HEK293 (cell line): ENCODE results near the gene RANBP1.

Experiments used
- CTCF ChIP-seq: fragments of 450-650 bp; formaldehyde crosslinking; IDR thresholded peaks from 2 replicates; pipeline ENCODE4 v1.5.1; 2016; ENCODE audit warnings: missing biosample characterization, missing genetic modification characterization
- GLIS2 ChIP-seq: fragments of 450-650 bp; formaldehyde crosslinking; IDR thresholded peaks from 2 replicates; pipeline ENCODE4 v1.5.1; 2016; ENCODE audit warnings: missing biosample characterization, missing genetic modification characterization
- HOXC10 ChIP-seq: sonication (generic); formaldehyde crosslinking; IDR thresholded peaks from 2 replicates; pipeline ENCODE4 v1.8.1; 2023; ENCODE audit warnings: mild to moderate bottlenecking, missing genetic modification reagents
- KLF1 ChIP-seq: fragments of 450-650 bp; formaldehyde crosslinking; IDR thresholded peaks from 2 replicates; pipeline ENCODE4 v1.5.1; 2016; ENCODE audit warnings: missing biosample characterization, missing genetic modification characterization
- PATZ1 ChIP-seq: fragments of 450-650 bp; formaldehyde crosslinking; IDR thresholded peaks from 2 replicates; pipeline ENCODE4 v1.5.1; 2016; ENCODE audit warnings: missing biosample characterization, missing genetic modification characterization
- SCRT1 ChIP-seq: fragments of 450-650 bp; formaldehyde crosslinking; IDR thresholded peaks from 2 replicates; pipeline ENCODE4 v1.5.1; 2016; ENCODE audit warnings: missing biosample characterization, missing genetic modification characterization, borderline replicate concordance
- ZBTB1 ChIP-seq: fragments of 450-650 bp; formaldehyde crosslinking; IDR thresholded peaks from 2 replicates; pipeline ENCODE4 v1.5.1; 2016; ENCODE audit warnings: missing biosample characterization, missing genetic modification characterization
- ZBTB17 ChIP-seq: fragments of 450-650 bp; formaldehyde crosslinking; IDR thresholded peaks from 2 replicates; pipeline ENCODE4 v1.5.1; 2016; ENCODE audit warnings: missing biosample characterization, missing genetic modification characterization
- ZBTB48 ChIP-seq: fragments of 450-650 bp; formaldehyde crosslinking; IDR thresholded peaks from 2 replicates; pipeline ENCODE4 v1.5.1; 2016; ENCODE audit warnings: missing biosample characterization, missing genetic modification characterization
- ZFHX2 ChIP-seq: fragments of 450-650 bp; formaldehyde crosslinking; conservative IDR thresholded peaks from 2 replicates; pipeline ENCODE4 v1.5.1; 2016; ENCODE audit warnings: missing biosample characterization, missing genetic modification characterization
- ZIC2 ChIP-seq: fragments of 450-650 bp; formaldehyde crosslinking; IDR thresholded peaks from 2 replicates; pipeline ENCODE4 v1.5.1; 2016; ENCODE audit warnings: missing biosample characterization, missing genetic modification characterization
- ZNF2 ChIP-seq: fragments of 450-650 bp; formaldehyde crosslinking; IDR thresholded peaks from 2 replicates; pipeline ENCODE4 v1.5.1; 2016; ENCODE audit warnings: missing biosample characterization, missing genetic modification characterization
- ZNF211 ChIP-seq: fragments of 450-650 bp; formaldehyde crosslinking; IDR thresholded peaks from 2 replicates; pipeline ENCODE4 v1.5.1; 2016; ENCODE audit warnings: low read depth, missing biosample characterization, missing genetic modification characterization
- ZNF266 ChIP-seq: fragments of 450-650 bp; formaldehyde crosslinking; IDR thresholded peaks from 2 replicates; pipeline ENCODE4 v1.5.1; 2016; ENCODE audit warnings: missing biosample characterization, missing genetic modification characterization, low read depth
- ZNF335 ChIP-seq: fragments of 450-650 bp; formaldehyde crosslinking; conservative IDR thresholded peaks from 2 replicates; pipeline ENCODE4 v1.5.1; 2016; ENCODE audit warnings: missing biosample characterization, missing genetic modification characterization
- ZNF433 ChIP-seq: fragments of 450-650 bp; formaldehyde crosslinking; IDR thresholded peaks from 2 replicates; pipeline ENCODE4 v1.5.1; 2016; ENCODE audit warnings: missing biosample characterization, missing genetic modification characterization, low read depth
- ZNF558 ChIP-seq: fragments of 450-650 bp; formaldehyde crosslinking; IDR thresholded peaks from 2 replicates; pipeline ENCODE4 v1.5.1; 2016; ENCODE audit warnings: missing biosample characterization, missing genetic modification characterization
- ZNF624 ChIP-seq: fragments of 450-650 bp; formaldehyde crosslinking; IDR thresholded peaks from 2 replicates; pipeline ENCODE4 v1.5.1; 2017; ENCODE audit warnings: missing biosample characterization, missing genetic modification characterization
- ZNF654 ChIP-seq: fragments of 450-650 bp; formaldehyde crosslinking; IDR thresholded peaks from 2 replicates; pipeline ENCODE4 v1.5.1; 2016; ENCODE audit warnings: low read depth, missing biosample characterization, missing genetic modification characterization
- ZNF791 ChIP-seq: fragments of 450-650 bp; formaldehyde crosslinking; IDR thresholded peaks from 2 replicates; pipeline ENCODE4 v1.5.1; 2016; ENCODE audit warnings: missing biosample characterization, missing genetic modification characterization
- TF ChIP-seq, protein P1 (sequence below): fragments of 450-650 bp; formaldehyde crosslinking; IDR thresholded peaks from 2 replicates; pipeline ENCODE4 v1.5.1; 2016; ENCODE audit warnings: missing biosample characterization, missing genetic modification characterization
- TF ChIP-seq, protein P2 (sequence below): fragments of 450-650 bp; formaldehyde crosslinking; IDR thresholded peaks from 2 replicates; pipeline ENCODE4 v1.5.1; 2017; ENCODE audit warnings: missing biosample characterization, missing genetic modification characterization
- TF ChIP-seq, protein P3 (sequence below): fragments of 450-650 bp; formaldehyde crosslinking; IDR thresholded peaks from 2 replicates; pipeline ENCODE4 v1.5.1; 2017; ENCODE audit warnings: missing biosample characterization, missing genetic modification characterization
- TF ChIP-seq, protein P4 (sequence below): fragments of 450-650 bp; formaldehyde crosslinking; IDR thresholded peaks from 2 replicates; pipeline ENCODE4 v1.5.1; 2016; ENCODE audit warnings: missing biosample characterization, missing genetic modification characterization

Gene RANBP1

GRCh38 chr22:20084547-20085413 is 31.1 kb upstream of the RANBP1 start (continued):
- TF ChIP-seq PATZ1 (tag by site-specific recombination) (peak; percentile 48), ZNF433 (tag by site-specific recombination) (no peak), ZNF791 (tag by site-specific recombination) (no peak), ZBTB17 (peak; percentile 61), SCRT1 (tag by site-specific recombination) (0 out of 2 replicates have a peak, but pooled peaks have one; percentile 34), ZNF558 (no peak), ZNF624 (tag by site-specific recombination) (no peak), ZNF654 (tag by site-specific recombination) (no peak), ZNF211 (no peak), KLF1 (no peak), ZBTB48 (tag by site-specific recombination) (peak; percentile 68; the same call in 1 of the 2 replicates), ZNF2 (tag by site-specific recombination) (peak; percentile 47; the same call in 1 of the 2 replicates), GLIS2 (tag by site-specific recombination) (no peak), ZFHX2 (0 out of 2 replicates have a peak, but pooled peaks have one; percentile 24), ZBTB1 (tag by site-specific recombination) (no peak), ZNF335 (tag by site-specific recombination) (peak; percentile 39; the same call in 1 of the 2 replicates), CTCF (peak; percentile 76), ZNF266 (tag by site-specific recombination) (no peak), HOXC10 (CRISPR knock-in tag) (no peak), ZIC2 (tag by site-specific recombination) (0 out of 2 replicates have a peak, but pooled peaks have one; percentile 24)
- TF ChIP-seq, protein P1, sequence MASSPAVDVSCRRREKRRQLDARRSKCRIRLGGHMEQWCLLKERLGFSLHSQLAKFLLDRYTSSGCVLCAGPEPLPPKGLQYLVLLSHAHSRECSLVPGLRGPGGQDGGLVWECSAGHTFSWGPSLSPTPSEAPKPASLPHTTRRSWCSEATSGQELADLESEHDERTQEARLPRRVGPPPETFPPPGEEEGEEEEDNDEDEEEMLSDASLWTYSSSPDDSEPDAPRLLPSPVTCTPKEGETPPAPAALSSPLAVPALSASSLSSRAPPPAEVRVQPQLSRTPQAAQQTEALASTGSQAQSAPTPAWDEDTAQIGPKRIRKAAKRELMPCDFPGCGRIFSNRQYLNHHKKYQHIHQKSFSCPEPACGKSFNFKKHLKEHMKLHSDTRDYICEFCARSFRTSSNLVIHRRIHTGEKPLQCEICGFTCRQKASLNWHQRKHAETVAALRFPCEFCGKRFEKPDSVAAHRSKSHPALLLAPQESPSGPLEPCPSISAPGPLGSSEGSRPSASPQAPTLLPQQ (tag by site-specific recombination) = peak; percentile 96
- TF ChIP-seq, protein P2, sequence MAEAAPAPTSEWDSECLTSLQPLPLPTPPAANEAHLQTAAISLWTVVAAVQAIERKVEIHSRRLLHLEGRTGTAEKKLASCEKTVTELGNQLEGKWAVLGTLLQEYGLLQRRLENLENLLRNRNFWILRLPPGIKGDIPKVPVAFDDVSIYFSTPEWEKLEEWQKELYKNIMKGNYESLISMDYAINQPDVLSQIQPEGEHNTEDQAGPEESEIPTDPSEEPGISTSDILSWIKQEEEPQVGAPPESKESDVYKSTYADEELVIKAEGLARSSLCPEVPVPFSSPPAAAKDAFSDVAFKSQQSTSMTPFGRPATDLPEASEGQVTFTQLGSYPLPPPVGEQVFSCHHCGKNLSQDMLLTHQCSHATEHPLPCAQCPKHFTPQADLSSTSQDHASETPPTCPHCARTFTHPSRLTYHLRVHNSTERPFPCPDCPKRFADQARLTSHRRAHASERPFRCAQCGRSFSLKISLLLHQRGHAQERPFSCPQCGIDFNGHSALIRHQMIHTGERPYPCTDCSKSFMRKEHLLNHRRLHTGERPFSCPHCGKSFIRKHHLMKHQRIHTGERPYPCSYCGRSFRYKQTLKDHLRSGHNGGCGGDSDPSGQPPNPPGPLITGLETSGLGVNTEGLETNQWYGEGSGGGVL (tag by site-specific recombination) = no peak
- TF ChIP-seq, protein P3, sequence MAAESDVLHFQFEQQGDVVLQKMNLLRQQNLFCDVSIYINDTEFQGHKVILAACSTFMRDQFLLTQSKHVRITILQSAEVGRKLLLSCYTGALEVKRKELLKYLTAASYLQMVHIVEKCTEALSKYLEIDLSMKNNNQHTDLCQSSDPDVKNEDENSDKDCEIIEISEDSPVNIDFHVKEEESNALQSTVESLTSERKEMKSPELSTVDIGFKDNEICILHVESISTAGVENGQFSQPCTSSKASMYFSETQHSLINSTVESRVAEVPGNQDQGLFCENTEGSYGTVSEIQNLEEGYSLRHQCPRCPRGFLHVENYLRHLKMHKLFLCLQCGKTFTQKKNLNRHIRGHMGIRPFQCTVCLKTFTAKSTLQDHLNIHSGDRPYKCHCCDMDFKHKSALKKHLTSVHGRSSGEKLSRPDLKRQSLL (tag by site-specific recombination) = no peak
- TF ChIP-seq, protein P4, sequence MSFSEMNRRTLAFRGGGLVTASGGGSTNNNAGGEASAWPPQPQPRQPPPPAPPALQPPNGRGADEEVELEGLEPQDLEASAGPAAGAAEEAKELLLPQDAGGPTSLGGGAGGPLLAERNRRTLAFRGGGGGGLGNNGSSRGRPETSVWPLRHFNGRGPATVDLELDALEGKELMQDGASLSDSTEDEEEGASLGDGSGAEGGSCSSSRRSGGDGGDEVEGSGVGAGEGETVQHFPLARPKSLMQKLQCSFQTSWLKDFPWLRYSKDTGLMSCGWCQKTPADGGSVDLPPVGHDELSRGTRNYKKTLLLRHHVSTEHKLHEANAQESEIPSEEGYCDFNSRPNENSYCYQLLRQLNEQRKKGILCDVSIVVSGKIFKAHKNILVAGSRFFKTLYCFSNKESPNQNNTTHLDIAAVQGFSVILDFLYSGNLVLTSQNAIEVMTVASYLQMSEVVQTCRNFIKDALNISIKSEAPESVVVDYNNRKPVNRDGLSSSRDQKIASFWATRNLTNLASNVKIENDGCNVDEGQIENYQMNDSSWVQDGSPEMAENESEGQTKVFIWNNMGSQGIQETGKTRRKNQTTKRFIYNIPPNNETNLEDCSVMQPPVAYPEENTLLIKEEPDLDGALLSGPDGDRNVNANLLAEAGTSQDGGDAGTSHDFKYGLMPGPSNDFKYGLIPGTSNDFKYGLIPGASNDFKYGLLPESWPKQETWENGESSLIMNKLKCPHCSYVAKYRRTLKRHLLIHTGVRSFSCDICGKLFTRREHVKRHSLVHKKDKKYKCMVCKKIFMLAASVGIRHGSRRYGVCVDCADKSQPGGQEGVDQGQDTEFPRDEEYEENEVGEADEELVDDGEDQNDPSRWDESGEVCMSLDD (tag by site-specific recombination) = 0 out of 2 replicates have a peak, but pooled peaks have one; percentile 33
